ENCODE measurements around the gene CCDC9B. TPM values are rescaled to one million over a fixed set of nuclear protein-coding genes. Genes with fewer than 3 reads are reported as not detected.

The CCDC9B gene
- total and polyA plus RNA-seq, 2 of the 4 experiments (the other 2 are of a cell fraction) = 19.7 to 30.9 TPM

- H3K9me1 ChIP-seq (ENCODE audit: insufficient read depth, low read length) = no peaks in the 10 kb centered on the region
- H3K9me3 ChIP-seq (ENCODE audit: control insufficient read depth, insufficient read depth, low read length) = no peaks in the 10 kb centered on the region
- H3K9ac ChIP-seq (ENCODE audit: low read depth, low read length) = no peak overlapping the region
- intact Hi-C loops (cut with micrococcal nuclease) (no loop called here), in situ Hi-C loops (cut with MboI; ENCODE audit: low sequenced_read_pairs) (no loop called here), dilution Hi-C loops (cut with HindIII; ENCODE audit: low sequenced_read_pairs, unreplicated experiment) (no loop called here)
- H4K5ac ChIP-seq (ENCODE audit: low read depth, low read length) = no peak overlapping the region
- H3K4me3 ChIP-seq (ENCODE audit: insufficient read depth, low read depth, low read length) = no peak overlapping the region
- H2AK9ac ChIP-seq (replicated peaks; ENCODE audit: low read depth, low read length, poor library complexity) = no peak overlapping the region
- WGBS, 2 experiments (ENCODE audit: extremely low coverage in 2 of 2, insufficient read length in 1 of 2) = 80% methylated on average over 1 of the region's 8 CpGs; no CpG with 5 or more reads in 1 of the 2 experiments
- no peak overlapping the region for H2BK5ac ChIP-seq (ENCODE audit: low read depth, low read length, poor library complexity, severe bottlenecking)
- H3K79me1 ChIP-seq (ENCODE audit: low read depth in 1 of 2, low read length in 2 of 2) = no peaks in the 10 kb centered on the region
- no peak overlapping the region for H2AFZ ChIP-seq (replicated peaks; ENCODE audit: low read length, poor library complexity)
- H3K36me3 ChIP-seq (ENCODE audit: control insufficient read depth, insufficient read depth, low read length) = no peaks in the 10 kb centered on the region
- POLR2A ChIA-PET (ENCODE audit: unreplicated experiment) = no interaction called here
- H3K56ac ChIP-seq (ENCODE audit: extremely low read depth, insufficient read depth, low read length) = no peak overlapping the region
- no peak overlapping the region for H2BK120ac ChIP-seq (ENCODE audit: low read depth, low read length)
- peaks cover 61% of the 10 kb centered on the region for H3K27me3 ChIP-seq (ENCODE audit: control insufficient read depth, insufficient read depth, low read length)
- H3K4me1 ChIP-seq (ENCODE audit: control insufficient read depth, insufficient read depth, low read length) = peaks cover 6% of the 10 kb centered on the region
- no peaks in the 10 kb centered on the region for H4K20me1 ChIP-seq (ENCODE audit: insufficient read depth, low read length)
- TF ChIP-seq RFX5 (IDR thresholded peaks at IDR 0.05; ENCODE audit: low read depth, low read length) = no peak
- no peak for TF ChIP-seq MXI1 (IDR thresholded peaks at IDR 0.05; ENCODE audit: borderline replicate concordance, low read depth, low read length)
- TF ChIP-seq CTCF (conservative IDR thresholded peaks at IDR 0.05; ENCODE audit: low read depth, low read length) = no peak
- TF ChIP-seq RCOR1 (IDR thresholded peaks at IDR 0.05; ENCODE audit: insufficient replicate concordance, low read length) = no peak
- no peak for TF ChIP-seq SMC3 (IDR thresholded peaks at IDR 0.05; ENCODE audit: low read depth, low read length)
- TF ChIP-seq MAFK (IDR thresholded peaks at IDR 0.05; ENCODE audit: low read depth, low read length) = no peak
- no peak for TF ChIP-seq MAZ (IDR thresholded peaks at IDR 0.05; ENCODE audit: borderline replicate concordance, low read depth, low read length)
- TF ChIP-seq BHLHE40 (IDR thresholded peaks at IDR 0.05; ENCODE audit: low read depth, low read length) = no peak
- TF ChIP-seq RAD21 (IDR thresholded peaks at IDR 0.05; ENCODE audit: low read length) = no peak
- TF ChIP-seq CHD1 (IDR thresholded peaks at IDR 0.05; ENCODE audit: low read depth, low read length) = no peak
- no peak for TF ChIP-seq NFE2L2 (IDR thresholded peaks at IDR 0.05; ENCODE audit: low read depth, low read length)
- H4K91ac ChIP-seq (ENCODE audit: insufficient read depth, low read depth, low read length) = no peak overlapping the region
- no peak overlapping the region for H2BK15ac ChIP-seq (ENCODE audit: low read depth, low read length)
- H3K27ac ChIP-seq (ENCODE audit: insufficient read depth, low read length) = no peak overlapping the region
- H3K4ac ChIP-seq (ENCODE audit: low read depth, low read length) = no peak overlapping the region
- no peak overlapping the region for H2AK5ac ChIP-seq (ENCODE audit: low read depth, low read length)
- ATAC-seq (ENCODE audit: low read depth) (no peak), DNase-seq (no peak)
- no peak overlapping the region for H3K23ac ChIP-seq (ENCODE audit: low read depth, low read length)
- CTCF ChIA-PET = interaction anchor here (0.5 to 1.5 kb wide), 8 partner anchors 10 to 30 kb away, joined by 3 to 7 read pairs (median 4); partner anchors contain the start of genes ANKRD63 and INAFM2
- BruUV-seq (replicated peaks) = no TSS peak
- H3K4me2 ChIP-seq (ENCODE audit: low read depth, low read length) = no peak overlapping the region
- no peak overlapping the region for H3K14ac ChIP-seq (replicated peaks; ENCODE audit: low read depth, low read length)
- no peak overlapping the region for H2BK20ac ChIP-seq (ENCODE audit: low read depth, low read length)
- no peak overlapping the region for H4K8ac ChIP-seq (ENCODE audit: low read depth in 2 of 2, low read length in 2 of 2)
- no peak overlapping the region for H3K18ac ChIP-seq (ENCODE audit: low read depth, low read length)
These were observed 31.3 kb downstream of the CCDC9B start for GRCh38 chr15:40309344-40309862.

Data from IMR-90 (cell line).